PC-3 (cell line): ENCODE results near the gene GNG11. TPM values are rescaled to one million over a fixed set of nuclear protein-coding genes. Genes with fewer than 3 reads are reported as not detected.

ENCODE experiments used
- ATAC-seq: fragments of 200-7000 bp; cut with Tn5 transposase; 2 replicates; pipeline ENCODE4 v1.9.1; 2020; ENCODE audit warnings: mild to moderate bottlenecking, moderate library complexity
- BruUV-seq: library from RNA; stranded (reverse); fragments of 400-500 nt; replicated peaks from 2 replicates; lab custom pipeline; 2021; lab: Mats Ljungman, UMichigan
- CTCF ChIA-PET: fragments of 300-600 bp; sonication (Branson Sonifier 250); formaldehyde crosslinking; loops from one replicate; lab custom pipeline; 2022; ENCODE audit warnings: antibody characterized with exemption; lab: Charles Lee
- POLR2A ChIA-PET: fragments of 300-600 bp; sonication (Branson Sonifier 250); formaldehyde crosslinking; loops from one replicate; lab custom pipeline; 2022; ENCODE audit warnings: antibody characterized with exemption; ENCODE audit not compliant: unreplicated experiment; lab: Charles Lee
- DNase-seq: peaks from one replicate; pipeline ENCODE4 v3.0.0-alpha.2; 2015
- H2AFZ ChIP-seq: fragments of 300-600 bp; sonication (generic); 2 replicates; pipeline ENCODE4 v1.6.0; 2016; ENCODE audit warnings: antibody characterized with exemption, low read length
- H3F3A ChIP-seq: fragments of 300-600 bp; sonication (generic); one replicate; pipeline ENCODE4 v1.6.0; 2017; ENCODE audit warnings: antibody characterized with exemption, low read length, control low read depth, mild to moderate bottlenecking; ENCODE audit not compliant: unreplicated experiment
- H3K27ac ChIP-seq: fragments of 300-600 bp; sonication (generic); 2 replicates; pipeline ENCODE4 v1.5.1; 2016; ENCODE audit warnings: mild to moderate bottlenecking, low read length
- H3K27me3 ChIP-seq: fragments of 300-600 bp; sonication (generic); 2 replicates; pipeline ENCODE4 v1.6.1; 2016; ENCODE audit warnings: low read length, mixed read lengths
- H3K36me3 ChIP-seq: fragments of 300-600 bp; sonication (generic); 2 replicates; pipeline ENCODE4 v1.6.1; 2016; ENCODE audit warnings: low read depth, mixed run types, low read length, mixed read lengths
- H3K4me1 ChIP-seq: fragments of 300-600 bp; sonication (generic); 2 replicates; pipeline ENCODE4 v1.5.1; 2016; ENCODE audit warnings: low read length; ENCODE audit not compliant: insufficient read depth
- H3K4me2 ChIP-seq: fragments of 300-600 bp; sonication (generic); 2 replicates; pipeline ENCODE4 v1.6.0; 2016; ENCODE audit warnings: low read length
- H3K4me3 ChIP-seq: fragments of 300-600 bp; sonication (generic); 2 replicates; pipeline ENCODE4 v1.5.1; 2016; ENCODE audit warnings: mild to moderate bottlenecking, low read length, mixed read lengths
- H3K79me2 ChIP-seq: fragments of 300-600 bp; sonication (generic); 2 replicates; pipeline ENCODE4 v1.6.1; 2017; ENCODE audit warnings: low read length, mixed read lengths
- H3K9ac ChIP-seq: fragments of 300-600 bp; sonication (generic); 2 replicates; pipeline ENCODE4 v1.6.0; 2016; ENCODE audit warnings: mild to moderate bottlenecking, low read length
- H3K9me2 ChIP-seq: fragments of 300-600 bp; sonication (generic); replicated peaks from 2 replicates; pipeline ENCODE4 v1.6.1; 2016; ENCODE audit warnings: mixed run types, low read length, mixed read lengths
- H3K9me3 ChIP-seq: fragments of 300-600 bp; sonication (generic); 2 replicates; pipeline ENCODE4 v1.6.1; 2016; ENCODE audit warnings: low read length, mixed read lengths
- H4K20me1 ChIP-seq: fragments of 300-600 bp; sonication (generic); 2 replicates; pipeline ENCODE4 v1.6.1; 2016; ENCODE audit warnings: low read length, mixed read lengths
- CTCF ChIP-seq: fragments of 300-600 bp; sonication (generic); conservative IDR thresholded peaks from 2 replicates; pipeline ENCODE4 v1.5.1; 2017; ENCODE audit warnings: antibody characterized with exemption, low read depth, mild to moderate bottlenecking, low read length
- EZH2 ChIP-seq: fragments of 300-600 bp; sonication (generic); IDR thresholded peaks from one replicate; pipeline ENCODE4 v1.6.1; 2017; ENCODE audit warnings: antibody characterized with exemption, mild to moderate bottlenecking, low read length; ENCODE audit not compliant: unreplicated experiment
- EZH2phosphoT487 ChIP-seq: fragments of 300-600 bp; sonication (generic); IDR thresholded peaks from 2 replicates; pipeline ENCODE4 v1.6.1; 2018; ENCODE audit warnings: mild to moderate bottlenecking, antibody characterized with exemption, low read length, borderline replicate concordance
- intact Hi-C: fragments of 100-400 bp; cut with micrococcal nuclease; formaldehyde crosslinking; loops from 2 replicates; pipeline ENCODE4 v1.9.0; 2023
- total RNA-seq: library from RNA; depleted of rRNA; stranded (reverse); fragments of >200 nt; gene quantifications from 2 replicates; pipeline ENCODE4 v1.2.3, GENCODE V29; 2014

Gene GNG11
- total RNA-seq, 1 experiment from 2014 or later: 3.0 TPM

GRCh38 chr7:93931655-93932054, 10.1 kb downstream of the GNG11 start:
- no peak overlapping the region for H3K27ac ChIP-seq
- H3K9ac ChIP-seq: no peak overlapping the region
- ChIA-PET POLR2A (interaction anchor here (0.7 kb wide), 1 partner anchor 305 kb away, joined by 4 read pairs; no protein-coding TSS in a partner anchor), CTCF (no interaction called here)
- intact Hi-C loops: no loop called here
- no peaks in the 10 kb centered on the region for H3K4me1 ChIP-seq
- no peaks in the 10 kb centered on the region for H3K36me3 ChIP-seq
- ATAC-seq: no peak
- no peaks in the 10 kb centered on the region for H4K20me1 ChIP-seq
- no peak overlapping the region for H3K4me2 ChIP-seq
- TF ChIP-seq EZH2phosphoT487 (no peak), EZH2 (no peak), CTCF (no peak)
- H3K9me3 ChIP-seq: no peaks in the 10 kb centered on the region
- no peaks in the 10 kb centered on the region for H3K79me2 ChIP-seq
- DNase-seq: no peak
- BruUV-seq: no TSS peak
- no peak overlapping the region for H2AFZ ChIP-seq
- H3K4me3 ChIP-seq: no peak overlapping the region
- no peaks in the 10 kb centered on the region for H3K9me2 ChIP-seq
- H3F3A ChIP-seq: no peaks in the 10 kb centered on the region
- H3K27me3 ChIP-seq: no peaks in the 10 kb centered on the region

GRCh38 chr7:93933156-93933555, 11.6 kb downstream of the GNG11 start:
- no peaks in the 10 kb centered on the region for H3K9me2 ChIP-seq
- H3K36me3 ChIP-seq: no peaks in the 10 kb centered on the region
- ChIA-PET POLR2A (no interaction called here), CTCF (no interaction called here)
- H3K79me2 ChIP-seq: no peaks in the 10 kb centered on the region
- H2AFZ ChIP-seq: no peak overlapping the region
- H3K27me3 ChIP-seq: no peaks in the 10 kb centered on the region
- no TSS peak for BruUV-seq
- H3F3A ChIP-seq: no peaks in the 10 kb centered on the region
- H3K4me2 ChIP-seq: no peak overlapping the region
- no peak for DNase-seq
- H3K9me3 ChIP-seq: no peaks in the 10 kb centered on the region
- intact Hi-C loops: no loop called here
- no peaks in the 10 kb centered on the region for H3K4me1 ChIP-seq
- TF ChIP-seq CTCF (no peak), EZH2phosphoT487 (no peak), EZH2 (no peak)
- no peaks in the 10 kb centered on the region for H4K20me1 ChIP-seq
- H3K9ac ChIP-seq: no peak overlapping the region
- no peak for ATAC-seq
- no peak overlapping the region for H3K4me3 ChIP-seq
- no peak overlapping the region for H3K27ac ChIP-seq

- Histone ChIP-seq H3F3A (no peaks in the 10 kb centered on the region), H3K4me3 (no peak overlapping the region), H3K4me1 (no peaks in the 10 kb centered on the region), H3K79me2 (no peaks in the 10 kb centered on the region), H3K9ac (no peak overlapping the region), H2AFZ (no peak overlapping the region), H4K20me1 (no peaks in the 10 kb centered on the region), H3K4me2 (no peak overlapping the region), H3K36me3 (no peaks in the 10 kb centered on the region), H3K9me2 (no peaks in the 10 kb centered on the region), H3K27me3 (no peaks in the 10 kb centered on the region), H3K27ac (no peak overlapping the region), H3K9me3 (no peaks in the 10 kb centered on the region)
- CTCF ChIA-PET: no interaction called here
- ATAC-seq (no peak), DNase-seq (no peak)
- intact Hi-C loops: no loop called here
- POLR2A ChIA-PET: no interaction called here
- BruUV-seq: no TSS peak
- no peak for TF ChIP-seq CTCF
- no peak for TF ChIP-seq EZH2phosphoT487
- no peak for TF ChIP-seq EZH2
Observed at GRCh38 chr7:93935102-93935501, 13.6 kb downstream of the GNG11 start.
